ENCODE measurements around the gene SAP130. TPM values are rescaled to one million over a fixed set of nuclear protein-coding genes. Genes with fewer than 3 reads are reported as not detected.

The SAP130 gene
- total and polyA plus RNA-seq, 2 of the 8 experiments (the other 6 are each of a cell fraction or from before 2014, with no cell fraction given) = 51.4 to 54.3 TPM

GRCh38 chr2:127940641-127941040 is 87.2 kb downstream of the SAP130 start (continued):
- no peak for TF ChIP-seq ZNF274 (IDR thresholded peaks at IDR 0.05; ENCODE audit: borderline replicate concordance, extremely low read depth, low read length)
- no peak for TF ChIP-seq TBP (IDR thresholded peaks at IDR 0.05; ENCODE audit: low read depth, low read length)
- TF ChIP-seq, protein P1, sequence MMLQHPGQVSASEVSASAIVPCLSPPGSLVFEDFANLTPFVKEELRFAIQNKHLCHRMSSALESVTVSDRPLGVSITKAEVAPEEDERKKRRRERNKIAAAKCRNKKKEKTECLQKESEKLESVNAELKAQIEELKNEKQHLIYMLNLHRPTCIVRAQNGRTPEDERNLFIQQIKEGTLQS (IDR thresholded peaks at IDR 0.05; ENCODE audit: insufficient read depth, low read depth, low read length) = no peak
- TF ChIP-seq SP4 (IDR thresholded peaks at IDR 0.05; ENCODE audit: low read length) = no peak
- TF ChIP-seq CREB1 (IDR thresholded peaks at IDR 0.05) = no peak
- TF ChIP-seq HDAC6 (IDR thresholded peaks at IDR 0.05; ENCODE audit: low read depth, low read length) = no peak
- TF ChIP-seq, protein P2, sequence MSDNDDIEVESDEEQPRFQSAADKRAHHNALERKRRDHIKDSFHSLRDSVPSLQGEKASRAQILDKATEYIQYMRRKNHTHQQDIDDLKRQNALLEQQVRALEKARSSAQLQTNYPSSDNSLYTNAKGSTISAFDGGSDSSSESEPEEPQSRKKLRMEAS (IDR thresholded peaks at IDR 0.05) = no peak
- no peak for TF ChIP-seq RBBP5 (IDR thresholded peaks at IDR 0.05; ENCODE audit: borderline replicate concordance, low read depth, low read length)

Measured in H1 (cell line).